Hindlimb muscle (tissue), 1 donor: ENCODE data around the gene PFN2. TPM values are rescaled to one million over a fixed set of nuclear protein-coding genes. Genes with fewer than 3 reads are reported as not detected.
A peak's percentile ranks its signal among the peaks of the same experiment; 100 is the strongest.
"Not testable (repeated sequence)": the region's sequence is repeated elsewhere in the genome, so short reads cannot be mapped to it uniquely, and the experiment has no call there.

Source experiments
- DNase-seq: peaks from one replicate; pipeline ENCODE4 v3.0.0-alpha.2; 2013
- polyA plus RNA-seq: library from polyadenylated mRNA; unstranded; fragments of 120-200 nt; gene quantifications from one replicate; pipeline ENCODE4 v1.2.1, GENCODE V29; 2013; ENCODE audit not compliant: insufficient read length

Gene PFN2
- 211 TPM for polyA plus RNA-seq

GRCh38 chr3:149970716-149971402 is at the start of gene PFN2:
Gene PFN2, minus strand, starts transcription at chr3:149970895. Its CDS starts 39 bp downstream, at chr3:149970856.
- peak; percentile 90 for DNase-seq

DNA sequence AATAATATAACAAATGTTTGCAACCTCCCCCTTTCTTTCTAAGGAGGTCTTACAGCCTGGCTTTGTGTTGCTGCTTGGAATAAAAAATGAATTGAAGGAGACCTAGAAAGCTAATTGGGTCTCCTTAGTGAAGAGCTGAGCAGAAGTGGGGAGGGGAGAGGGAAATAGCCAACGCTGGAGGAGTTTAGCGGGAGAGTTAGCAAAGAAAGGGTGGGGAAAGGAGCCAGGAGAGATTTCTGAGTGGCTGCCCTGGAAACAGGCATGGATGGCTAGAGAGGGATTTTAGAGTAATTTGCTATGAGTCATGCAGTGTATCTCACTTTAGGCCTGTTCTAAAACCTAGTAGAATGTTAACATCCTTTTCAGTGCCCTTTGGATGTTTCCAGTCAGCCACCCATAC is 45.2 kb upstream of the PFN2 start:
- DNase-seq, result no peak

- DNase-seq, result no peak
These were observed 44.1 kb upstream of the PFN2 start for GRCh38 chr3:150014782-150015181.

- DNase-seq, result no peak
These were observed 43.1 kb upstream of the PFN2 start for GRCh38 chr3:150013801-150014200.

DNA sequence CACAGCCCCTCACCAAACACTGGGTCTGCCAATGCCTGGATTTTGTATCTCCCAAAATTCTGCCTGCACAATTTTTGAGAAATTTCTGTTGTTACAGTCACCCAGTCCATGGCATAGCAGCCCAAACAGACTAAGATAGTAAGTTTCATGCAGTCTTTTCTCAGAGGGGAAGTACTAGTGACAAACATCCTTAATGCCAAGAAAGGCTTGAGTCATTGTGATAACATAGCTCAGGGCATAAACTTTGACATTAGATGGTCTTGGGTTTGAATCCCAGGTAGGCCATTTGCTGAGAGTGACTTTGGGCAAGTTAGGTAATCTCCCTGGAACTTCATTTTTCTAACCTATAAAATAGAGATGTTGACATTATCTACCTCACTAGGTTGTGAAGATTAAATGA is 36.1 kb upstream of the PFN2 start:
- no peak for DNase-seq

- no peak for DNase-seq
These were observed 34.8 kb upstream of the PFN2 start for GRCh38 chr3:150005243-150006112.

DNA sequence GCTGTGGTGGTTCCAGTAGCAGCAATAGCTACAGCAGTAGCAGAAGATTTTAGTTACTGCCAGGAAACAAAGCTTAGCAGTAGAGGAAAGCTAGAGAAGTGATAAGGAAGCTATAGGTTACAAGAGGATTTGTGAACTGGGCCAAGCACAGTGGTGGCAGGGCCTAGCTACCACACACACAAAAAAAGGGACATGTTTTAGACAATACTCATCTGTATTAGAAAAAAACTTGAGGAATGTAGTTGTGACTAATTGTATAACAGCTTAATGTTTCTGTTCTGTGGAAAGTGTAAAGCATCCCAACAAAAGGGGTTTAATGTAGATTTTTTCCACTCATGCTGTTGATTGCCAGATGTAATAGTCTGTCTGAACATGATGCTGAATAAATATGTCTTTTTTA is 29.9 kb upstream of the PFN2 start:
- DNase-seq, result no peak

- no peak for DNase-seq
These were observed 28.7 kb upstream of the PFN2 start for GRCh38 chr3:149999421-149999820.

- no peak for DNase-seq
These were observed 28.3 kb upstream of the PFN2 start for GRCh38 chr3:149998946-149999345.

DNA sequence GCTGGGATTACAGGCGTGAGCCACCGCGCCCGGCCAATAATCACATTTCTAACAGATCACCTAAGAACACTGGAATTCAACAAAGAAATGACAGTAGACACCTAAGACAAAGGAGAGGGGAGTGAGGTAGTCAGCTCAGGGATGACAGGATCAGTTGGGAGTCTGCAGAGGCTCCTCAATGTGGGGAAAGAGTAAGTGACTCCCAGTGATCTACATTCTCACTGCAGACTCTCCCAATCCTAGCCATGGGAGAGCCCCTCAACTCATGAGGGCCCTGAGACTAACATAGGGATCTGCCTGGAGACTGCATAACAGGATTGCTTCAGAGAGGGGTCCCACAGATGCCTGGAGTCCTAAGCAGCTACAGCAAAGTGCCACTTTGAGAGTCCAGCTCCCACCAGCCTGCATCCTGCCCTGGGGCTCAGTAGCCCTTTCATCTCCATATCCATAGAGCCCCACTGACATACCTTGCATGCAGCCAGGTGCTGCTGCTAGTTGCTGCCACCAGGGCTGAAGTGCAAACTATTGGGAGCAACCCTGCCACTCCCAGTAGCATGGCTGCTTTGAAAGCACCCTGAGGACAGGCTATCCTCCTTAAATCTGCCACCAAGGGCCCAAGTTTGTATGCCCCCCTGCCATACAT is 21.8 kb upstream of the PFN2 start:
- no peak for DNase-seq

DNA sequence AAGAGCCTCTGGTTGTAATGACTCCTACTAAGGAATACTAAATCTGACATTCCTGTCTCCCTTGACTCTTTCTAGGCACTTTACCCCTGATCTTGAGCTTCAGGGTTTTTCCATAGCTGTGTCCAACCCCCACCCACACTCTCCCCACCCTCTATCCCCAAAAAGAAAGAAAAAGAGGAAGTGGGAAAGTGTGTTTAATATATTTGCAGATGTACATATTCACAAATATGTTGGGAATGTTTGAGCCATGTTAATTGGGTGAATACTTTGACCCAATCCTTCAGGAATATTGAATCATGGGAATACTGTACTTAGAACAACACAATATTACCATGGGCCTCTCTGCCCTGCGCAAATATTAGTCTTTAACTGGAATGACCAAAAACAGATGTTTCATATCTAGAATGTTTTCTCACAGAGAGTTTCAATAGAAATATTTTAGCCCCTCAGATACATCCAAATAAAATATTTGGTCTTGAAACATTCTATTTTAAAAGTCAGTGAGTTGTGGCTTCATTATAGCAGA is 19.8 kb upstream of the PFN2 start:
- DNase-seq, result no peak

- no peak for DNase-seq
These were observed 18.6 kb upstream of the PFN2 start for GRCh38 chr3:149989307-149989706.

- no peak for DNase-seq
These were observed 12.9 kb upstream of the PFN2 start for GRCh38 chr3:149983628-149984027.

DNA sequence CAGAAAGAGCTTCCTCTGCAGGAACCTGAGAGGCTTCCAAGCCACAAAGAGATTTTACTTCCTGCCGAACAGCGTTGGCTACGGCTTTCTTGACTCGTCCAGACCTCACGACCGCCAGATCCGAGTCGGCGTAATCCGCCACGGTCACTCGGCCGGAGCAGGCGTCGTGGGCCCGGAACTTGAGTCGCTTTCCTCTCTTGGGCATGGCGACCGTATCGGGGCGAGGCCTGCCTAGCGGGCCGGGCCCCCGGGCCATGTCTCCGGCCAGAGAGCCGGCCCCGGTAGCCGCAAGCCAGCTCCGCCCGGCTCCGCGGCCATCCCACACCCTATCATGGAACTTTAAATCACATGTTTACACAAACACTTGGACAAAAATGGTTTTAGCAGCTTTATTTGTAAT is 12.4 kb upstream of the PFN2 start:
- not testable (repeated sequence) for DNase-seq

DNA sequence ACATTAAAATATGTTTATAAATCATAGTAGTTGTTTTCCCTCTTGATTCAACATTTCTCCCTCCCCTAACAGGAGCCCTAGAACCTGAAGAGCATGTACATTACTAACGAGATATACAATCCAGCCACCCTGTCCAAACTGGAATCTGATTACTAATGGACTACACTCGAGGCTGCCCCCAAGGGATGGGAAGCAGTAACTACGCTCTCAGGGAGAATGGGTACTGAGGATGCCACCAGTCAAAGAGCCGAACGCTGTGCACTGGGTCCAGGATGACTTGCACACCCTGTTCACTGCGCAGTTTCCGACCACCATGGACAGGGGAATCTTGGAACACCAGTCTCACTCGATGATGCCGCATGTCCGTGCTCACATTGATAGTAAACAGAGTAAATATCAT is 11.3 kb upstream of the PFN2 start:
- not testable (repeated sequence) for DNase-seq

- DNase-seq, result no peak
These were observed 6.7 kb upstream of the PFN2 start for GRCh38 chr3:149977386-149977785.

DNA sequence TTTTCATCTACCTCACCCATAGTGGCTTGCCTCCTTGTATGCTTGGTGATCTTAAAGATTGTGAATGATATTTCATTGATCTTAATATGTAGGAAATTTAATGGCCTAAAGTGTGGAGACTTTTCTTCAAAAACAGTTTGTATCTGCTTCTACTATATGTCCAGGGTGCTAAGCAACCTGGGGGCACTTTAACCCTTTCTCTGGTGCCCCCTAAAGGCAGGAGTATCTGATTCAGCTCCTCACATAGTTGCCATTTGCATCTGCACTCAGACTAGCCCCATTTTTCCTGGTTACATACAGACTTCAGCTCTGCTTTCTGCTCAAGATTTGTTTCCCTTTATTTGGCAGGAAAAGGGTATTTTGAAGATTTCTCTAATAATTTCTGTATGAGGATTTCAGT is 5.2 kb upstream of the PFN2 start:
- DNase-seq, result no peak

DNA sequence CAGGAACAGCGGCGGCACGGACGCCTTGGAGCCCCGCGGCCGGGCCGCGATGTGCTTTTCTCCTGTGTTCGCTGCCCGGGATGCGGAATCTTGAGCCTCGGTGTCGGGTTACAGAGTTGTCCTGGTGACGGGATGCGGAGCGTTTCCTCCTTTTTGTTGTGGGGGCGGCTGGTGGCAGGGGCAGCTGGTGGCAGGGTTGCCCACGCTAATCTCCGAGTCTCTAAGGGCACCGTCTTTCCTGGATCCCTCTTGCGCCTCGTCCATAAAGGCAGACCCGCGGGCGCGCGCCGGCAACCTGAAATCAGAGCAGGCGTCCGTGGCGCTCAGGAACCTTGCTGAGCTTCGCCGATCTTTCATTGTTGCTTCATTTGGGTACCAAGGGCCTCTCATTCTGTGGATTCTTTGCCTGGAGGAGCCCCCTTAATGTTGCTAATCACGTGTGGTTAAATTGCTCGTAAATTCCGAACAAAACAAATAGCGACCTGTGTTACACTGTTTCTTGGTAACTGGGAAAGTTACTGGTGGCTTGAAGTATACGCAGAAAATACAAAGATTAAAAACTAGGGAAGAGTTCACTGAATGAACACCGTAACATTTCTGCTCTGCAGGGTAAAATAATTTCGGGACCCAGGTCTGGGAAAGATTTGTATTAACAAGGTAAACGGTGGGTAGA is 844 bp upstream of the PFN2 start:
- DNase-seq, result no peak

- DNase-seq, result peak; percentile 92
These were observed 567 bp downstream of the PFN2 start for GRCh38 chr3:149969940-149970715.

DNA sequence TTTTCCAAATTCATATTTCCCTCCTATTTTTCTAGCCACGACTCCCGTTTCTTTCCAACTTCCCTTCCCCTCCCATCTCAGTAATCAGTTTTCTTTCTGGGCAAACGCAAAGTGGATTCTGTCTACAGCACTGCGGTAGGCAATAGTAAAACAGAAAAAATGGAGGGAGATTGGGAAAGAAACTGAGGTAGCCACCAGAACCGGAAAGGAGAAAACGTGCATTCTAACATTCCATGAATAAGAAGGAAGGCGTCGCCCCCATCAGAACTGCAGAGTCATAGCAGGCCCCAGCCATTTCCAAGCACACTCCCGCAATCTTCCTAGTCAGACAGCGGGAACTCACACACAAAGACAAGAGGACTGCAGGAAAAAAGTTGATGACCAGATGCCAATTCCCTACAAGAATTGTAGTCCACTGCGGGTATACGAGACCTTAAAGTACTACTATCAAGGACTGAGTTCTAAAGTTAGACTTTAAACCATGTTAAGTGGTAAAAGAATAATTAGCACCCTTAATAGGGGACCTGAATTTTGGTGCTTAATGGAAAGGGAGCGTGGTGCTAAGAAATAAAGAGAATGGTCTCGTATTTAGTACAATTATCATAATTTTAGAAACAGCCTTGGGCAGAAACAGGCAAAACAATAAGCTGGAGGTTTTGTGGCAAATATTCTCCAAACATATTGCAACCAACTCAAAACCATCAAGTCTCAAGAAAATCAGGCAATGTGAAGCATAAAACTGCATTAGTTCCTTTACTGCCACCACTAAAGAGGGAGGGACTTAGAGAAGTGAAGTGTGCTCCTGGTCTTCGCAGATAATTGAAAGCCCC is 1.4 kb downstream of the PFN2 start:
- DNase-seq, result peak; percentile 77

GRCh38 chr3:149968216-149968615 is 2.5 kb downstream of the PFN2 start:
- DNase-seq, result no peak
